Epidermal melanocyte (primary cell): ENCODE data around the gene PRKCSH.
"Not testable (repeated sequence)": the region's sequence is repeated elsewhere in the genome, so short reads cannot be mapped to it uniquely, and the experiment has no call there.

ENCODE experiments used
- DNase-seq: peaks from one replicate; pipeline ENCODE4 v3.0.0; 2011; ENCODE audit warnings: low spot score; ENCODE audit not compliant: insufficient read length

The PRKCSH gene

DNA sequence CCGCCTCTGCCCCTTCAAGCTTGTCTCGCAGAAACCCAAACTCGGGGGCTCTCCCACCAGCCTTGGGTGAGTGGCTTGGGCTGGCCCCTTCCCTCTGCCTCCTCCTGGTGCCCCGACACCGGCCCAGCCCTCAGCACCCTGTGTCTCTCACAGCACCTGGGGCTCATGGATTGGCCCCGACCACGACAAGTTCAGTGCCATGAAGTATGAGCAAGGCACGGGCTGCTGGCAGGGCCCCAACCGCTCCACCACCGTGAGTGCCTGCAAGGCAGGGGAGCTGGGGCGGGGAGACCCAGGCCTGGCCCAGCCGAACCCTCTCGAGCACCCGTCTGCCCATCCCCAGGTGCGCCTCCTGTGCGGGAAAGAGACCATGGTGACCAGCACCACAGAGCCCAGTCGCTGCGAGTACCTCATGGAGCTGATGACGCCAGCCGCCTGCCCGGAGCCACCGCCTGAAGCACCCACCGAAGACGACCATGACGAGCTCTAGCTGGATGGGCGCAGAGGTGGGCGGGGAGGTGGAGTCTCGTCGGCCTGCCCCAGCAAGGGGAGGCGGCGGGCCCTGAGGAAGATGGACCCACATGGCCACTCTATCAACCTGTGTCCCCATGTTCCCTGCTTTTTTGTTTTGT, 13.6 kb downstream of the PRKCSH start:
- no peak for DNase-seq

GRCh38 chr19:11450570-11451326, 15.3 kb downstream of the PRKCSH start:
- DNase-seq, result no peak

DNA sequence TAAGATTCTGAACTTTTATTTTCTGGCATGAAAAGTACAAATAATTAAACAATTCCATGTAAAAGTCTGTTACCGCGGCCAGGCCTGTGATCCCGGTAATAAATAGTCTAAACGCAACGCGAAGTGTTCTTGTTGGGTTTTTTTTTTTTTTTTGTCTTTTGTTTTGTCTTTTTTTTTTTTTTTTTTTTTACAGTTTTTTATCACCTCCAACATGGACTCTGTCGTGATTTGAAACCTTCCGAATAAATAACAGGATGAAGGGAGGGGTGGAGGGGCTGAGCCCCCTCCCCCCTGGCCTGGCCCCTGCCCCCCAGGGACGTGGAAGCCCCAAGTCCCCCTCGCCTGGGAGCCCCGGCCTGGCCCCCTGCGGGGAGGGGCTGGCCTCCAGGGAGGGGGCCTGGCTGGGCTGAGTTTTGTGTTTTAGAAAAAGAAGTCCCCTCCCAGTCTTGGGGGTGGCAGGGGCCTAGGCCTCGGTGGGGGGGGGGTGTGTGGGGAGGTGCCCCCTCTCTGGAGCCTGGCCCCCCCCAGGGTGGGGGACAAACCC, 16.0 kb downstream of the PRKCSH start:
- DNase-seq, result no peak

DNA sequence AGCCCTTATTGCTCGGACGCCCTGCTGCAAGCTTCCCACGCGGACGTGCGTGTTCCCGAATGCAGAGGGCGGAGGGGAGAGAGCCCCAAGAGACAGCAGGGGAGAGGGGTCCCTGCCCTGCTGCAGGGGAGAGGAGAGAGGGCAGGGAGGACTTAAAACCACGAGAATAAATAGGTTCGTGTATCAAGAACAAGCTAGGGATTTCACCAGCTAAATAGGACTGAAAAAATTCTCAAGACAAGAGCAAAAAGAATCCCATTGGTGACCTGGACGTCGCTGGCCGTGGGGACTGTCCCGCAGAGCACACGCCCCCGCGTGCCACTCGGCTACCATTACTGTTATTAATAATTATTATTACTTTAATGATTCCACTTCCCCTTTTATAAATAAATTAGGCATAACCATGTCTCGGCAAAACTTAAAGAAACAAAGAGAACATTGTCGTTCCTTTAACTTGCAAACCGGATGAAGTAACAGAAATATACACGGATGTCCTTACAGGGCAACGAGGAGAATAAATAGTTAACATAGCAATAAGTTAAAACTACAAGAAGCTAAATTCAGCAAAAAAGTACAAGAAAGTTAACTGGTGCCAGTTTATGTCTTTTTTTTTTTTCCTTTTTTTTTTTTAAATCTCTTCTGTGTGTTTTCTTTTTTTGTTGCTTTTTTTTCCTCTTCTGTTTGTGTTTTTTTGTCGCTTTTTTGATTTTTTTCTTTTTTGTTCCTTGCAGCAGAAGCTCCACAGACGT, 16.6 kb downstream of the PRKCSH start:
- peak; percentile 65 for DNase-seq

DNA sequence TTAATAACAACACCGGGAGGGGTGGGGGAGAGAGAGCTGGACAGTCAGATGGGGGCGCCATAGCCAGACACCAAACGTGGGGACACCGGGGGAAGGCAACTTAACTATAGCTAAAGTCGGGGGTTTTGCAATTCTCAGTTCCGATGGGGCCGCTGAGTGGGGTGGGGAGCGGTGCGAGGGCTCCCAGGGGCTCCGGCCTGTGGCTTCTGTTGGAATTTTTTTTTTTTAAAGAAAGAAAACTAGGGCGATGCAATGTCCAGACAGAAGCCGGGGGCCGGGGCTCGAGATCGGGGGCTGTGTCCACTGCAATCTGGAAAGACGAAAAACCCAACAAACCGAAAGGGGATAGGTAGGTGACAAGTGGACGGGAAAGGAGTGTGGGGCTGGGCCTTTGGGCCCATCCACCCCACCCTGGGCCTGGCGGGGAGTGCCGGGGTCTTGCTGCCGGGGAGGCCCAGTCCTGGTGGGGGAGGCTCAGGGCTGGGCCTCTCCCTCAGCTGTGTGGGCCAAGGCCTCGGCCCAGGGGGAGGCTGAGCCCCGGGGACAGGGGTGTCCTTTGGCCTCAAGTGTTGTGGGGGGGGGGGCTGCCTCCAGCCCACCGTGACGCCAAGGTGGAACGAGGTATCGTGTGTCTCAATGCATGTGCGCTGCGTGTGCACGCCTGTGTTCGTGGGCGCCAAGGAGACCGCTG, 17.3 kb downstream of the PRKCSH start:
- DNase-seq, result no peak

DNA sequence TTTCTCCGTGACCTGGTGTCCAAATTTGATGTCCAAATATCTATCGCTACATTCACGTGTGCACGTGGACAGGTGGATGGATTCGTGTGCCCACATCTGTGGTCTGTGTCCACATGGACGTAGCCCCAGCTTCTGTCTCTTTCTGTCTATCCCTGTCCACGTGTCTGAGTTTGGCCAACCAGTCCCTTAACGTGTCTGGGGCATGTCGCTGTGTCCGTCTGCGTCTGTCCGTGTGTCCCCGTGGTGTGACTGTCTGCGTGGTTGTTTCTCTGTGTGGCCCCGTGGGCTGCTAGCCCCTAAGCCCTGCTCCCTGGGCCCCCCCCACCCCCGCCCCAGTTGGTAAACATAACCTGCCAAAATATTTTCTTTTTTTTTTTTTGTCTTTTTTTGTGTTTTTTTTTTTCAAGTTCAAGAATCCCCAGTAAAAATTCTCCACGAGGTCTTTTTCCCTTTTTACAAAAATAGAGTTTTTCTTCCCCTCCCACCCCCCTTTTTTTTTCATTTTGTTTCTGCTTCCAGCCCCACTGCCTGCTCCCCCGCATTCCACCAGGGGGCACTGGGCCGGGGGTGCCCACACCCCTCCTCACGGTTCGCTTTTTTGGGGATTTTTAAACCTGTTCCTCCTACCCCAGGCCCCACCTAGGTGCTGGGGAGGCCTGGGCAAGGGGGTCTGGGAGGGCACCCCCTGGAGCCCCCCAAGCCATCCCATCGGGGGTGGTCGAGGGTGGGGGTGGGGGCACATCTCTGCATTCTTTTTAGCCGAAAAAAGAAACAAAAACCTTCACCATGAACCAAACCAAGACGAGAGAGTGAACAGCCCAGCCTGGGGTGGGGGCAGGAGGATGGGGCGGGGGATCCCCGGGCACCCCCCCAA, 18.3 kb downstream of the PRKCSH start:
- DNase-seq, result no peak

GRCh38 chr19:11455233-11455554, 19.8 kb downstream of the PRKCSH start:
- not testable (repeated sequence) for DNase-seq

DNA sequence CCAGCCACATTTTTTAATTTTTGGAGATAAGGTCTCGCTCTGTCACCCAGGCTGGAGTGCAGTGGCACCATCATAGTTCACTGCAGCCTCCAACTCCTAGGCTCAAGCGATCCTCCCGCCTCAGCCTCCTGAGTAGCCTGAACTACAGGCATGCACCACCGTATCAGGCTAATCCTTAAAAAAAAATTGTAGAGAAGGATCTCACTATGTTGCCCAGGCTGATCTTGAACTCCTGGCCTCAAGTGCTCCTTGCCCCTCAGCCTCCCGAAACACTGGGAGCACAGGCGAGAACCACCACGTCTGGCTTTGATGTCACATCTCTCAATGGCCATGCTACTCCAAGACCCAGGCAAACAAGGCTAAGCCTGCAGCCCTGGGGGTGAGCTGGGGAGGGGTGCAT, 21.2 kb downstream of the PRKCSH start:
- DNase-seq, result peak; percentile 10

DNA sequence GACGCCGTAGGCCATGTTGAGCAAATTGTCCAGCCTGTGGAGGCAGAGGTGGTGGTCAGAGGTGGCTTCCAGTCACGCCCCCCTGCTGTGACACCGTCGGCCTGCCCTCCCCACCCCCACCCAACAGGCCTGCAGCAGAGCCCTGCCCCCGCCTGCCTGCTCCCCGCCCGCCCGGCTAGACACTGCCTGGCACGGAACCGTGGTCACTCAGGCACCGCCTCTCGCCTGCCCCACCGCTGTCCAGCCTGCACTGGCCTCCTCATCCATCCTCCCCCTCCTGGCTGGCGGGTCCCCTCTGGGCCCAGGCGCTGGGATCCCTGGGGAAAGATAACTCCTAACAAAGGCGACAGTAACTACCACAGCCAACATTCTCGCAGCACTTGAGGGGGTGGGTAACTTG, 21.7 kb downstream of the PRKCSH start:
- peak; percentile 16 for DNase-seq

DNA sequence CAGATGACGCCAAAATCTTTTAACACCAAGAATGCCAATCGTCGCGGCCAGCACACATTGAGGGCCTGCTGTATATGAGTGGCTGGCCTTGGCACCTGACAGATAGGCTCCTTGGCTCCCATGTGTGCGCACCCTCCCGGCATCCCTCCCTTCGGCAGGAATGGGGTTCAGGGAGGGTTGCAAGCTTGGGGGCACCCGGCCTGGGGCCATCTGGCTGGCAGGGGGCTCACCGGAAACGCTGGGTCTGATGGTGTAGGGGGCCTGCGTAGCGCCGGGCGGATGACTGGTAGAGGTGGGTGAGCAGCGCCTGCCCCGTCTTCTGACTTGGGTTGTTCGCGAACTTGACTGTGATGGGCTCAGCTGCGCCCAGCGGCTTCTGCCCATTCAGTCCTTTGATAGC, 22.4 kb downstream of the PRKCSH start:
- no peak for DNase-seq

GRCh38 chr19:11458236-11458900, 22.9 kb downstream of the PRKCSH start:
- DNase-seq, result peak; percentile 11

DNA sequence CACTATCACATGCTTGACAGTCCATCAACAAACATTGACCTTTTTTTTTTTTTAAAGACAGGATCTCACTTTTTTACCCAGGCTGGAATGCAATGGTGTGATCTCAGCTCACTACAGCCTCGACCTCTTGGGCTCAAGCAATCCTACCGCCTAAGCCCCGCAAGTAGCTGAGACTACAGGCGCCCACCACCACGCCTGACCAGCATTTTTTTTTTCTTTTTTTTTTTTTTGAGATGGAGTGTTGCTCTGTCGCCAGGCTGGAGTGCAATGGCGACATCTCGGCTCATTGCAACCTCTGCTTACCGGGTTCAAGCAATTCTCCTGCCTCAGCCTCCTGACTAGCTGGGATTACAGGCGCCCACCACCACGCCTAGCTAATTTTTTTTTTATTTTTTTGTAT, 23.5 kb downstream of the PRKCSH start:
- not testable (repeated sequence) for DNase-seq

DNA sequence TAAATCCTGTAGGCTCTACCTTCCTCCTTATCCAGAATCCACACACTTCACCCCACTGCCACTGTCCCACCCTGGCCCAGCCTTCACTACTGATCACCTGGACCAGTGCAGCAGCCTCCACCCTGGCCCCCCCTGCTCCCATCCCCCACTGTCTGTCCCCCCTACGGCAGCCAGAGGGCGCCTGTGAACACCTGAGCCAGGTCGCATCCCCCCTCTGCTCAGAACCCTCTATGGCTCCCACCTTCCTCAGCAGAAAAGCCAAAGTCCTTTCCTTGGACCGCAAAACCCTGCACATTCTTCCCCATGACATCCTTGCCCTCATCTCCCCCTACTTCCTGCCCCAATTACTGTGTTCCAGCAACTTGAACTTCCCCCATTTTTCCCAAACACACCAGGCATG, 24.8 kb downstream of the PRKCSH start:
- peak; percentile 15 for DNase-seq

GRCh38 chr19:11461453-11461852, 26.0 kb downstream of the PRKCSH start:
- DNase-seq, result no peak

GRCh38 chr19:11463391-11463790, 28.0 kb downstream of the PRKCSH start:
- no peak for DNase-seq

DNA sequence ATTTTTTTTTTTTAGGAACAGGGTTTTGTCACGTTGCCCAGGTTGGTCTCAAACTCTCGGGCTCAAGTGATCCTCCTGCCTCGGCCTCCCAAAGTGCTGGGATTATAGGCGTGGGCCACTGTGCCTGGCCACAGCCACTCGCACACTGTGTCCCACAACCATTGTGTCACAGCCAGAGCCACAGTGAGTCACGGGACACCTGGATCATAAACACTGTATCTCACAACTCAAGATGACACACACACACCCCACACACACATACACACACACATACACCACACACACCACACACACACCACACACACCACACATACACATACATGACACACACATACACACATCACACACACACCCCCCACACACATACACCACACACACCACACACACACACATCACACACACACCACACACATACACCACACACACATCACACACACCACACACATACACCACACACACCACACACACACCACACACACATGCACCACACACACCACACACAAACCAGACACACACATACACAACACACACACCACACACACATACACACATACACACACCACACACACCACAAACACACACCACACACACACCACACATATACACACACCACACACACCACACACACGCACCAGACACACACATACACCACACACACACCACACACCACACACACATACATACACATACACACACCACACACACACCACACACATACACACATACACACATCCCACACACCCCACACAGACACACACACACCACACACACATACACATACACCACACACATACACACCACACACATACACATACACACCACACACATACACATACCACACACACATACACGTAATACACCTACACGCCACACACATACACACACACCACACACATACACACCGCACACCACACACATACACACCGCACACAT, 29.2 kb downstream of the PRKCSH start:
- no peak for DNase-seq

- no peak for DNase-seq
Observed at GRCh38 chr19:11465600-11465999, 30.2 kb downstream of the PRKCSH start.

DNA sequence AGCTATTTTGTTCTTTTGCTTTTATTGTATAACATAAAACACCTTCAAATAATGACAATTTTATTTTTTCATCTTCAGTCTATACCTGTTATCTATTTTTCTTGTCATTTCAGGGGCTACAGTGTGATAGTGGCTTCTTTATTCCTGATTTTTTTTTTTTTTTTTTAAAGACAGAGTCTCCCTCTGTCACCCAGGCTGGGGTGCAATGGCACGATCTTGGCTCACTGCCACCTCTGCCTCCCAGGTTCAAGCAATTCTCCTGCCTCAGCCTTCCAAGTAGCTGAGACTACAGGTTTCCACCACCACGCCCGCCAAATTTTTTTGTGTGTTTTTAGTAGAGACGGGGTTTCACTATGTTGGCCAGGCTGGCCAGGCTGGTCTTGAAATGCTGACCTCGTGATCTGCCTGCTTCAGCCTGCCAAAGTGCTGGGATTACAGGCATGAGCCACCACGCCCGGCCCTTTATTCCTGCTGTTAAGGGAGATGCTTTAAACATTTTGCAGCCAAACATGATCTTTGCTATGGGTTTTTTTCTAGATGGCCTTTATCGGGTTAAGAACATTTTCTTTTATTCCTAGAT, 32.9 kb downstream of the PRKCSH start:
- not testable (repeated sequence) for DNase-seq

GRCh38 chr19:11473725-11474124, 38.3 kb downstream of the PRKCSH start:
- peak; percentile 17 for DNase-seq
